ENCODE data around the gene RPGRIP1L.

DNA sequence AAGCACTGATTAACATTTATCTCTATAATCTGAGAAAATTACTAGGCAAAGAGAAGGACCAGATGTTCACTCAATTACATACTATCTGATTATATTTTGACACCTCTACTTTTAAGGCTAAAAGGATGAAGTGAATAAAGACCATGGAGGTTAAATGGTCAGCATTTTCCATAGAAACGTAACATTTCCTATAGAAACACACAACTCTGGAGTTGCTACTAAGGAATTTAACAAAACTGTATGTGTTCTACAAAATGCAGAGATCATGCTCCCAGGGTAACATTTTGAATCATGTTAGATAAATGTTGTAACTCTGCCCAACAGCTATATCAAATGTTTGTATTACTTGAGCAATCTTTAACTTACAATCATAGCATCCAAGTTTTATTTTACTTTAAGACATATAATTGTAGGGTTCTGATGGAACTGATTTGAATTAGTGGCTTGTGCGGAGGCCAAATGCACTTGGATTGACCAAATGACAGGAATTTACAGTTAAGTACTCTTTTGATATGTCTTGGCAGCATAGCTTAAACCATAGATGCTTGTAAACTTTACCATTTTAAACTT, 97.7 kb downstream of the RPGRIP1L start:
- TF ChIP-seq CTCF (IDR thresholded peaks at IDR 0.05) (no peak), POLR2A (IDR thresholded peaks at IDR 0.05) (no peak)
